GM18505 (cell line): Measurements from ENCODE around the gene GGA2.

ENCODE experiments used
- ATAC-seq: cut with Tn5 transposase; IDR thresholded peaks from one replicate; pipeline ENCODE4 v1.9.1; 2021; ENCODE audit not compliant: unreplicated experiment
- POLR2A ChIP-seq: IDR thresholded peaks from 4 replicates; pipeline ENCODE4 v1.6.1; 2011; ENCODE audit warnings: borderline replicate concordance; ENCODE audit not compliant: insufficient read depth, insufficient read length; ENCODE audit errors: extremely low read depth

Gene GGA2

GRCh38 chr16:23505180-23505665, 5.1 kb downstream of the GGA2 start:
- ATAC-seq = peak; percentile 3
- no peak for TF ChIP-seq POLR2A

GRCh38 chr16:23504453-23505179, 5.7 kb downstream of the GGA2 start:
- peak; percentile 27 for TF ChIP-seq POLR2A
- ATAC-seq = peak; percentile 46

- TF ChIP-seq POLR2A = no peak
- no peak for ATAC-seq
Measured at GRCh38 chr16:23504076-23504452, 6.2 kb downstream of the GGA2 start.

GRCh38 chr16:23502466-23502865, 7.8 kb downstream of the GGA2 start:
- no peak for ATAC-seq
- no peak for TF ChIP-seq POLR2A

GRCh38 chr16:23501291-23501690, 9.0 kb downstream of the GGA2 start:
- no peak for ATAC-seq
- no peak for TF ChIP-seq POLR2A

GRCh38 chr16:23500862-23501225, 9.4 kb downstream of the GGA2 start:
- no peak for ATAC-seq
- no peak for TF ChIP-seq POLR2A

- no peak for TF ChIP-seq POLR2A
- ATAC-seq = no peak
Measured at GRCh38 chr16:23500212-23500861, 10.0 kb downstream of the GGA2 start.

- no peak for ATAC-seq
- no peak for TF ChIP-seq POLR2A
Measured at GRCh38 chr16:23499801-23500200, 10.5 kb downstream of the GGA2 start.

GRCh38 chr16:23498863-23499262, 11.4 kb downstream of the GGA2 start:
- no peak for ATAC-seq
- TF ChIP-seq POLR2A = no peak

- no peak for ATAC-seq
- TF ChIP-seq POLR2A = no peak
Measured at GRCh38 chr16:23497543-23497868, 12.8 kb downstream of the GGA2 start.

GRCh38 chr16:23496821-23497542, 13.3 kb downstream of the GGA2 start:
- ATAC-seq = no peak
- TF ChIP-seq POLR2A = no peak

GRCh38 chr16:23495671-23496070, 14.6 kb downstream of the GGA2 start:
- ATAC-seq = no peak
- no peak for TF ChIP-seq POLR2A

GRCh38 chr16:23494188-23494587, 16.1 kb downstream of the GGA2 start:
- ATAC-seq = no peak
- TF ChIP-seq POLR2A = no peak

- ATAC-seq = no peak
- no peak for TF ChIP-seq POLR2A
Measured at GRCh38 chr16:23491490-23492391, 18.6 kb downstream of the GGA2 start.

GRCh38 chr16:23486480-23486879, 23.8 kb downstream of the GGA2 start:
- TF ChIP-seq POLR2A = no peak
- no peak for ATAC-seq
